NCI-H526 (cell line): ENCODE results near the gene DLG2.
"Not testable (repeated sequence)": the region's sequence is repeated elsewhere in the genome, so short reads cannot be mapped to it uniquely, and the experiment has no call there.

Experiments
- DNase-seq, 2 experiments: peaks; one replicate each; lab custom pipeline; 2025; lab: John Stamatoyannopoulos, UW

Gene DLG2

GRCh38 chr11:85231588-85231987 lies 395.6 kb downstream of the DLG2 start:
- no peak for DNase-seq

- not testable (repeated sequence) for DNase-seq
Measured at GRCh38 chr11:85229723-85230122, 397.4 kb downstream of the DLG2 start.

GRCh38 chr11:85196968-85197367 lies 430.2 kb downstream of the DLG2 start:
- DNase-seq: peak in 1 of 2 experiments; percentile 4

DNA sequence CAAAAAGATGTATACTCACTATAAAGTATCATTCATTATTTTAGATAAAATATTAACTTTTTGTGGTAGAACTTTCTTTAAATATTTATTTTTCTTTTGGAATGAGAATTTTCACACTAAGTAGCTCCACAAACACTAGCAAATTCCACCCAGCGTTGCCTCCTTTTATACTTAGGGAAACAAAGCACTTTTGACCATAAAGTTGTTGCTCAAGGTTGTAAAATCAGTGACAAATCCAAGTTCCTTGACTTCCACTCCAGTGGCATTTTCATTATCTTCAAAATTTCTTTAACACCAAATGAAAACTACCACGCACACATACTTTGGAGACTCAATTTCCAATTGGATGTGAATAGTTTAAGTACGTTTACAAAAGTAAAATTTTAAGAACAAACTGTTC lies 431.2 kb downstream of the DLG2 start:
- no peak for DNase-seq

- DNase-seq: no peak
Measured at GRCh38 chr11:85187992-85188391, 439.2 kb downstream of the DLG2 start.

DNA sequence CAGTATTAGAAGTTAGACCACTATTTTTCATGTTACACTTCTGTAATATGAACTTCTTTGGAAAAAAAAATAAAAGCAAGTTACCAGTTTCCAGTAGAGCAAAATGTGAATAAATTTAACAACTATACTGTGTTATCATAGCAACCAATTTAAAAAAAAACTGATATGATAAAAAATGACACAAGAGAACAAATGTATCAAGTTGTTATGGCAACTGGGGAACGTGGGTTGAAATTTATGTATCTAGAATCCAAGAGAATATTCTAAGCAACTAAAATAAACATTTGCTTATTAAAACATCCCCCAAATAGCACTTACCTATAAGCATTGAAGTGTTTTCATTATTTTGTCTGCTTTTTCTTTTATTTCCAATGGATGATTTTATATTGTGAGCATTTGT lies 442.4 kb downstream of the DLG2 start:
- no peak for DNase-seq

DNA sequence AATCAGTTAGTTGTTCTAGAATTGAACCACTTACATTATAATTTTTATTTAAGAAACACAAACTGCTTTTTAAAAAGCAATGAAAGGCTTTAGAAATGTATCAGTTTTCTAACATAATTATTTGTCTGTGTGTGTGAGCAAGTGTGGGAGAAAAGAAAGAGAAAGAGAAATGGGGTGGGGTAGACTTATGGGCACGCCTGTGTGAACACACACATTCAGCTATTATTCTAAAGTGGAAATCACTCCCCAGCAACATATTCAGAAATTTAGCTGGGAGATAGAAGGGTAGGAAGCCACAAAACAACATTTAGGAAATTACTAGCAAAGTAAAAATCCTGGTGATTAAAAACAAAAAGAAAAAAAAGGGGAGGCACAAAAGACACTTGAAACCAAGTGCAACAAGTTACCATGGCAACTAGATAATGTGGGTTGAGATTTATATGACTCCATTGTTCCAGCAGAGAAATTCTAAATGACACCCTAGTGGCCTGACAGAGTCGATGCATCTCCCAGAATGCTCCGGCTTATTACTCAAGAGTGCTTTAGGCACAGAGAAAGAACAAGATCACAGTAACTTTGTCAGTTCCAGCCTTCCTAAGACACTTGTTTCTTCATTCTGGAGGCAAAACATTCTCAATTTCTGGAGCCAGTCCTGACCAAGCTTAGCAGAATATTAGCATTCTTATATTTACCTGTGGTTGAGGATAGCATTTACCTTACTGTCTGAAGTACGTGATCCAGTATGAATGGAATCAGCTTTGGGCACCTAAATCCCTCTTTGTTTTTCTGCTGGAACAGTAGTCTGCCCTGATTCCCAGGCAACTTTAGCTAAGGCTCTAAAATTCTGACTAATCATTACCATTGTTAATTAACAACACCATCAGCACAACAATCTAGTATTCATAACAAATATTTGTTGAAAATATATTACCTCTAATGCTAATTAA lies 444.4 kb downstream of the DLG2 start:
- peak; percentile 33 to 44 for DNase-seq

- no peak for DNase-seq
Measured at GRCh38 chr11:85180528-85180927, 446.6 kb downstream of the DLG2 start.

DNA sequence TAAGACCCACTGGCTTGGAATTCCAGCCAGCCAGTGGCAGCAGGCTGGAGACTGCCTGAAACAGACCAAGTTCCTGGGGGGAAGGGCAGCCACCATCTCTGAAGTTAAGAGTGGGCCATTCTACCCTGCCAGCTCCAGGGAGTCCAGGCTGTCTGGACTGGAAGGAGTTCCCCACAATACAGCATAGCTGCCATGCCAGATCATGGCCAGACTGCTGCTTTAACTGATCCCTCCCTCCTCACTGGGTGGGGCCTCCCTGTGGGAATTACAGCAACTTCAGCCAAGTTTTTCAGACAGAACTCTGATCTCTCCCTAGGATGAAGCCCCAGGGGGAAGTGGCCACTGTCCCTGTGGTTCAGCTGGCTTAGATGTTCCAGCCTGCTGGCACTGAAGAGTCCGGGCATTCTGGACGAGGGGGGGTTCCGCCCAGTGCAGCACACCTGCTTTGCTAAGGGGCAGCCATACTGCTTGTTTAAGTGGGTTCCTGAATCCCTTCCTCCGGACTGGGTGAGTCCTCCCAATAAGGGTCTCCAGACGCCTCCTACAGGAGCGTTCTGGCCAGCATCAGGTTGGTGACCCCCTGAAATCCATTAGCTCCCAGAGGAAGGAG lies 455.4 kb downstream of the DLG2 start:
- no peak for DNase-seq

DNA sequence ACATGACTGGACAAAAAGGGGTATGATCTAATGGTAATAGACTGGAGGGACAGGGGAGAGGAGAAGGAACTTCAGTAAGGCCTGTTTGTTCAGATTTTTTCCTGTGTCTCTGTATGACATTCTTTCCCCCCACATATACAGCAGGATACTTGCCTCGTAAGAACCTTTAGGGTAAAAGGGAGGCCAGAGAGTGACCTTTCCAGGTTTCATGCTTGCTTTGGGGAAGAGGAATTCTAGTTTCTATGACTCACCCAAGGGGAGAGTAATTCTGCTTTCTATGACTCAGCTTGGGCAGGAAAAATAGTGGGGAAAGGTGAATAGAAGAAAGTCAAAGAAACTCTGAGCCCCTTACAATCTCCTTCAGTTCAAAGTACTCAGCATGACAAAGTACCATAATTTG lies 457.0 kb downstream of the DLG2 start:
- DNase-seq: no peak

- no peak for DNase-seq
Measured at GRCh38 chr11:85167471-85167870, 459.7 kb downstream of the DLG2 start.

- no peak for DNase-seq
Measured at GRCh38 chr11:85167038-85167437, 460.1 kb downstream of the DLG2 start.

GRCh38 chr11:85165819-85166218 lies 461.3 kb downstream of the DLG2 start:
- no peak for DNase-seq

DNA sequence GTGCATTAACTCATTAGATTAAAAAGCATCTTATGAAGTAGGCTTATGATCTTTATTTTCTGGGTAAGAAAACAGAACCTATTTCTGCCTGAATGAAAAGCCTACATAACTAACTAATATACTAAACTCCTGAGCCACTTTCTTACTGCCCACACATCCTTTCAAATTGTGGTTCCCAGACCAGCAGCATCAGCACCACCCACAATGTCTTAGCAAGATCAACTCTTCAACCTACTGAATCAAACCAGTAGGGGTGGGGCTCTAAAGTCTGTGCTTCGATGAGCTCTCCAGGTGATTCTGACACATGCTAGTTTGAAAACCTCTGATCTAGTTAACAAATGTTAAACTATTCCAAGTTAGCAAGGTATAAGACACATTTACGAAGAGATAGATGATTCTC lies 462.4 kb downstream of the DLG2 start:
- DNase-seq: no peak

DNA sequence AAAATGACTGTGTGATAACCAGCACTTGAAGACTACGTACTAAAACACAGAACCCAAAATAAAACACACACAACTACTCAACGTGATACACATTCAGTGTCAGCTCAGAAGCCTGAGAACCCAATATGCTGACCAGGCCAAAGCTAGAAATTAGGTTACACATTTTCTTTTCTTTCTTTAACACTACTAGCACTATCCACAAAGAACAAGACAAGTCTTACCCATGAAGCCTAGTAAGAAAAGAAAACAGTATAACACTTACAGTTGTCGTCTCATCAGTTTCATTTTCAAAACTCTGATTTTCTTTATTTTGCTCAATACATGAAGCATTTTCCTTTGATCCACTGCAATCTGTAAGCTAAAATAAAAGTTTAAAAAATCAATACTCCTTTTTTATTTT lies 472.9 kb downstream of the DLG2 start:
- DNase-seq: no peak

DNA sequence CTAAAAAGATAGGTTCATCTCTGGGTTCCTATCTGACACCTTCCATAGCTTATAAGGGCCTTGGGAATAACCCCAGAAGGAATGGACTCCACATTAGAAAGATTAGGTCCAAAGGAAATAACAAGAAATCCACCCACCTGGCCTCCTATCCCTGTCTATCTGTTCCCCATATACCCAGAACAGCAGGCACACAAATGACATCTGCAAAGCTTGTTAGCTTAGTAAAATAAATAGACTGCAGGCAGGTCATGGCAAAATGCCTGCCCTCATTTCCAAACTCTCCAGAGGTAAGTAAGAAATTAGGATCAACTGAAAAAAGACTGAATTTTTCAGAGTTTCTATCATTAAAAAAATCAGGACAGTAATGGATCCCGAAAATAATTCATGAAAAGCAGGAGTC lies 489.5 kb downstream of the DLG2 start:
- DNase-seq: peak; percentile 21 to 70

- DNase-seq: no peak
Measured at GRCh38 chr11:85133636-85134035, 493.5 kb downstream of the DLG2 start.

- no peak for DNase-seq
Measured at GRCh38 chr11:85132851-85133585, 494.1 kb downstream of the DLG2 start.

GRCh38 chr11:85127349-85127748 lies 499.8 kb downstream of the DLG2 start:
- DNase-seq: peak in 1 of 2 experiments; percentile 7

DNA sequence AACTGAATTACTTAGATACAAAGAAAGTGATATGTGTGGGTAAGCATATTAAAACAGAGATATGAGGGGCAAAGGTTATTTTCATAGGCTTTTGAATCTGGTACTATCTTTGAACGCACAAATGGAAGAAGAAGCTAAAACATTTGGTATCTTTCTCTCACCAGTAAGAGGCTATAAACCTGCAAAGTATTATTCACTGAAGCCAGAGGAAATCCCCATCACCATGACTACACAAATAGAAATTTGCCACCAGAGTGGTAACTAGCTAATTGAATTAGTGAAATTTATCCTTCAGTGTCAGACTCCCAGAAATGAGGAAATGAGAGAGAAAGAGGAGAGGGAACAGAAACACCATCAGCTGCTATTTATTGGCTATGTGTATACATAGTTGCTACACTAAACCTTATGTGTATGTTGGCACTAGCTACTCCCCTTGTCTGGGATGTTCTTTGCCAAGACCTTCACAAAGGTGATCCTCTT lies 503.4 kb downstream of the DLG2 start:
- no peak for DNase-seq

DNA sequence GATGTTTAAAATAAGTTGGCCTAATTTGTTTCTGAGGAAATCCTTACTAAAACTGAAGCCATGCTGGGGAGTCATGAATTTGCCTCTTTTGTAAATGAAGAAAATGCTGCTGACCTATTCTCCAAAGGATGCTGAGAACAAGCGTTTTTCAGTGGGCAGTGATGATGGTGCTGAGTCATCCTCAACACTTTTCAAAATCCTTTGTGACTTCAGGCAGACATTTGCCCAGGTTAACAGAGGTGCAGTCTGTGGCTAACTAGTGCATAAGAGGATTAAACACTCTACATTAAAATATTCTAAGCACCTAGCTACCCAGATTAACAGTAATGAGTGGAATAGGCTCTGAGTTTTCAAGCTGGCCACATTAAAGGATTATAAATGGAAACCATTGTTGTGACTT lies 509.0 kb downstream of the DLG2 start:
- no peak for DNase-seq

DNA sequence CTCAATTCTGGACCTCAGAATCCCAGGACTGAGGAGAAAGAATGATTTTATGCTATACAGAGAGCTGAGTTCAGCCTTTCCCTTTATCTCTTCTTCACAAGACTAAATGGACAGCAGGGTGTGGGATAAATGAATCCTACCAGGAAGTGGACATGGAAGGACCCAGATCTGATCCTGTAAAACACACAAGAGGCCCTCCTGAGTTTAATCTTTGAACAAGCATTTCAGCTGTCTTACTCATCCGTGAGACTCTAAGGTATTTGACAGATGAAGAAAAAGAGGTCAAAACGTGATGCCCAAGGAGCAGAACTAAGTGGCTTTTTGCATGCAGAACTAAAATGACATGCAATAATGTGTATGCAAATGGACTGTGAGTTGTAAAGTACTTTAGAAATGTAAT lies 511.3 kb downstream of the DLG2 start:
- DNase-seq: no peak

GRCh38 chr11:85114786-85115185 lies 512.4 kb downstream of the DLG2 start:
- no peak for DNase-seq
